Airway epithelial cell (primary cell): ENCODE results near the gene UTP18. TPM values are rescaled to one million over a fixed set of nuclear protein-coding genes. Genes with fewer than 3 reads are reported as not detected.

ENCODE experiments used
- total RNA-seq: library from RNA; depleted of rRNA; stranded (reverse); fragments of >200 nt; gene quantifications from 2 replicates; pipeline ENCODE4 v1.2.3, GENCODE V29; 2015

UTP18 gene
- total RNA-seq: 42.4 and 56.3 TPM in 2 replicates

DNA sequence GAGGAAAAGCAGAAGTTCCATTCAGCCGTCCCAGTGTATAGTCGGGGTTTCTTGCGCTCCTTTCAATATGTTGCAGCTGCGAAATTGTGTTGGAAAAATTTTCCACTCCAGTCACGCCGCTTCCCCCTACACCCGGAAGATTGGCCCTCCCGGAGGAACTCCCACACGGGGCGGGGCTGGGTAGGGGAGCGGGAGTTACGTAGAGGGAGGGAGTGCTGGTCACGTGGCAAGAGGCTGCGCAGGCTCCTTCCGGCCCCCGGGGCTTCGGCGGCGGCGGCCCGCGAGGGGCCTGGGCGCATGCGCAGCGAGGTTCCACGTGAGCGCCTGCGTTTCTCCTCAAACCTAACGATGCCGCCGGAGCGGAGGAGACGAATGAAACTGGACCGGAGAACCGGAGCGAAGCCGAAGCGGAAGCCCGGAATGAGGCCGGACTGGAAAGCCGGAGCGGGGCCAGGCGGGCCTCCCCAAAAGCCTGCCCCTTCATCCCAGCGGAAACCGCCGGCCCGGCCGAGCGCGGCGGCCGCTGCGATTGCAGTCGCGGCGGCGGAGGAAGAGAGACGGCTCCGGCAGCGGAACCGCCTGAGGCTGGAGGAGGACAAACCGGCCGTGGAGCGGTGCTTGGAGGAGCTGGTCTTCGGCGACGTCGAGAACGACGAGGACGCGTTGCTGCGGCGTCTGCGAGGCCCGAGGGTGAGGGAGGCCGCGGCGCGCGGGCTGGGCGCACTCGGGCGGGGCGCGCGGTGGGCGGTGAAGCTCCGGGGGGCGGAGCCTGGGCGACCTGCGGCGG, at the start of gene UTP18:
UTP18 (plus strand) TSS at position 310 of the 787 bp plus-strand sequence; CDS start at position 349, 39 bp downstream.

DNA sequence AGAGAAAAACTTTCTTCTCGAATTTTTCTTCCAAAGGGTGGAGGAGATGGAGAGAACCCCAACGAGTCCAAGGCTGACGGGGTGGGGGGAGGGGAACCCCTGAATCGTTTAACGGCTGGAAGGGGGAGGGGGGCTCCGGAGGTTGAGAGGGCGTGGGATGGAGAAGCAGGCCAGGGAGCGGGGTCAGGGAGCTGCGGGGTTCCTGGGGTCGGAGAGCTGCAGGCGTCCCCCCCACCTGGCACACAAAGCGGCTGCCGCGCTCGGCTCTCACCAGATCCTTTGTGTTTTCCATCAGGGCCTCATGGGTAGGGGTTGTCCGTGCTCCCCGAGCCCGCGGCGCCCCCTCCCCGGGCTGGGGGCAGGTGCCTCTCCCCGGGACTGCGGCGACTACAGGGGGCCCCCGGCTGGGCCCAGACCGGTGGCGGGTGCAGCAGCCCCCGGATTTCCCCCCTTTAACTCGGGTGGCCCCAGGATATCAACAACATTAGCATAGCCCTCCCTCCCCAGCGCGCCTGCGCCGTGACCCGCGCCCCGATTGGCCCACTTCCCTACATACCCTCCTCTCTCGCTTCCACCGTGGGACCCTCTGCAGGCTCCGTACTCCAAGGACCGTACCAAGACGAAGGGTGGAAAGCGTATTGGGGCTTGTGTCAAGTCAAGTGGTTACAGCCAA, 646 bp upstream of the UTP18 start, which contains the start of gene MBTD1:
MBTD1 (minus strand) TSS at position 486 of the 673 bp plus-strand sequence. CDS start 34,888 bp downstream, outside the sequence.

Other genes starting within 250 kb of the UTP18 start
- 32.2 and 33.6 TPM in 2 replicates for gene SPAG9, start 139.7 kb upstream of the UTP18 start, total RNA-seq
- gene NME1, start 107.0 kb upstream of the UTP18 start, total RNA-seq: 268 and 272 TPM in 2 replicates
- gene NME2, start 94.1 kb upstream of the UTP18 start, total RNA-seq: 954 and 1,101 TPM in 2 replicates
- 2.8 and 5.1 TPM in 2 replicates for gene MBTD1, start 497 bp upstream of the UTP18 start, total RNA-seq